Nephron (organoid): ENCODE measurements around the gene SERP1.
A peak's percentile ranks its signal among the peaks of the same experiment; 100 is the strongest.

Experiments
- H3K27ac Mint-ChIP-seq, 3 experiments: 2 replicates each; pipeline ENCODE4 v1.8.0; 2020; ENCODE audit warnings: mixed read lengths in 3 of 3, mild to moderate bottlenecking in 2 of 3, moderate library complexity in 1 of 3
- H3K27me3 Mint-ChIP-seq: 2 replicates; pipeline ENCODE4 v1.8.0; 2021; ENCODE audit warnings: low read depth, mild to moderate bottlenecking, moderate library complexity, mixed read lengths
- H3K36me3 Mint-ChIP-seq: 2 replicates; pipeline ENCODE4 v1.8.0; 2020; ENCODE audit warnings: low read depth, mixed read lengths
- H3K4me1 Mint-ChIP-seq: 2 replicates; pipeline ENCODE4 v1.8.0; 2020; ENCODE audit warnings: mixed read lengths
- H3K4me3 Mint-ChIP-seq, 3 experiments: 2 replicates each; pipeline ENCODE4 v1.8.0; 2020; ENCODE audit warnings: mild to moderate bottlenecking in 3 of 3, mixed read lengths in 3 of 3, moderate library complexity in 2 of 3
- H3K9me3 Mint-ChIP-seq: 2 replicates; pipeline ENCODE4 v1.8.0; 2020; ENCODE audit warnings: mixed read lengths
- TF ChIP-seq, protein P1 (sequence below), 3 experiments: fragments of 200-600 bp; sonication (generic); IDR thresholded peaks; one replicate each; pipeline ENCODE4 v1.5.0; 2021; ENCODE audit warnings: antibody characterized with exemption in 3 of 3; ENCODE audit not compliant: unreplicated experiment in 3 of 3

SERP1 gene

DNA sequence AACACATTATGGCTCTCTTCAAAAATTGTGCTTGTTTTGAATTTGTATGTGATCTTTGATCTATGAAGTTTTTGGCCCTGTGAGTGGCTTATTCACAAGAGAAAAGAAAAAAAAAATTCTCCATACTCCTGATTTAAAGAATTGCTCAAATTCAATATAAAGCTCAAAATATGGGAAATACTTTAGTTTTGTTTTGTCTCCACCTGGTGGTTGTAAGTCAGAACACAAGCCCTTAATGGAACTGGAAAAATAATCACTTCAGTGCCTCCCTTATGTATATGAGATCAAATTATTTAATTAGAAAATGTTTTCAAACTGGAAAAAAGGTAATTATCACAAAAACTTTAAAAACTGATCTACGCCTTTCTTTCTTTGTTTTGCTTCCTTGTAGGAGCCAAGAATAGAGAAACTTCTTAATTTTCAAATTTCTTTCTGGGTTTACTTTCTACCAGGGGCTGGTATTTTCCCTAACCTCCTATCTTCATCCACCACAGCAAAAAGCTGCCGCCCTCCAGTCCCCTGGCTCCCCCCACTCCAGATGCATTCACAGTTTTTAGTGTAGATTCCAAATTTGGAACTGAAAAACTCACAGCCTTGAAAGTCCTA is 50.6 kb downstream of the SERP1 start:
- no peak overlapping the region for H3K4me3 Mint-ChIP-seq

DNA sequence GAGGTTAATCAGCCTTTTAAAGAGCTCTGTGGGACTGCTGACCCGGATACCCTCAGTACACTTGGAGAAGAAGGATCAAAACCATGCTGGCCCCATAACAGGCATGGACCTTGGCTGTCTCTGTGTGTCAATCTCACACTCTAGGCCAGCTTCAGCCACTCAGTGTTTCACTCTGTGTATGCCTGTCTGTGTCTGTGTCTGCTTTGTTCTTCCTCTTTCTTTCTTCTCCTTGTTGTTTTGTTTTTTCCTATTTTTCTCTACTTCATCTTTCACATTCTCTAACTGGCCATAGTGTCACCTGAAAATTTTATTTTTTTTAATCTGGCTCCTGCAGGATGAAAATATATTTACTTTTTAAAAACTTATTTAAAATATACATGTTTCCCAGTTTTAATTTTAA is 51.1 kb downstream of the SERP1 start:
- Mint-ChIP-seq H3K9me3 (peaks cover 4% of the 10 kb centered on the region), H3K27ac (no peak overlapping the region), H3K4me3 (no peak overlapping the region), H3K36me3 (no peaks in the 10 kb centered on the region), H3K4me1 (peaks cover 5% of the 10 kb centered on the region), H3K27me3 (no peaks in the 10 kb centered on the region)
- TF ChIP-seq, protein P1, sequence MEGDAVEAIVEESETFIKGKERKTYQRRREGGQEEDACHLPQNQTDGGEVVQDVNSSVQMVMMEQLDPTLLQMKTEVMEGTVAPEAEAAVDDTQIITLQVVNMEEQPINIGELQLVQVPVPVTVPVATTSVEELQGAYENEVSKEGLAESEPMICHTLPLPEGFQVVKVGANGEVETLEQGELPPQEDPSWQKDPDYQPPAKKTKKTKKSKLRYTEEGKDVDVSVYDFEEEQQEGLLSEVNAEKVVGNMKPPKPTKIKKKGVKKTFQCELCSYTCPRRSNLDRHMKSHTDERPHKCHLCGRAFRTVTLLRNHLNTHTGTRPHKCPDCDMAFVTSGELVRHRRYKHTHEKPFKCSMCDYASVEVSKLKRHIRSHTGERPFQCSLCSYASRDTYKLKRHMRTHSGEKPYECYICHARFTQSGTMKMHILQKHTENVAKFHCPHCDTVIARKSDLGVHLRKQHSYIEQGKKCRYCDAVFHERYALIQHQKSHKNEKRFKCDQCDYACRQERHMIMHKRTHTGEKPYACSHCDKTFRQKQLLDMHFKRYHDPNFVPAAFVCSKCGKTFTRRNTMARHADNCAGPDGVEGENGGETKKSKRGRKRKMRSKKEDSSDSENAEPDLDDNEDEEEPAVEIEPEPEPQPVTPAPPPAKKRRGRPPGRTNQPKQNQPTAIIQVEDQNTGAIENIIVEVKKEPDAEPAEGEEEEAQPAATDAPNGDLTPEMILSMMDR (IDR thresholded peaks at IDR 0.05; ENCODE audit: unreplicated experiment in 3 of 3): no peak

More for the DNA sequence above, 50.6 kb downstream of the SERP1 start:
- TF ChIP-seq, protein P1 (IDR thresholded peaks at IDR 0.05; ENCODE audit: unreplicated experiment in 3 of 3): peak; percentile 68 to 92 (median 73)
- no peak overlapping the region for H3K27ac Mint-ChIP-seq
- no peaks in the 10 kb centered on the region for H3K27me3 Mint-ChIP-seq
- peaks cover 5% of the 10 kb centered on the region for H3K4me1 Mint-ChIP-seq
- H3K36me3 Mint-ChIP-seq: no peaks in the 10 kb centered on the region
- H3K9me3 Mint-ChIP-seq: peaks cover 4% of the 10 kb centered on the region

GRCh38 chr3:150494411-150494977 is 51.8 kb downstream of the SERP1 start:
- Mint-ChIP-seq H3K4me1 (peaks cover 5% of the 10 kb centered on the region), H3K27me3 (no peaks in the 10 kb centered on the region), H3K36me3 (no peaks in the 10 kb centered on the region), H3K27ac (no peak overlapping the region), H3K9me3 (peaks cover 4% of the 10 kb centered on the region), H3K4me3 (no peak overlapping the region)
- TF ChIP-seq, protein P1 (IDR thresholded peaks at IDR 0.05; ENCODE audit: unreplicated experiment in 3 of 3): no peak
